A673 (cell line): ENCODE measurements around the gene GZMH.

ENCODE experiments used
- EZH2 ChIP-seq: fragments of 200-600 bp; sonication (generic); IDR thresholded peaks from 2 replicates; pipeline ENCODE4 v1.6.1; 2017; ENCODE audit warnings: borderline replicate concordance, low read depth, mild to moderate bottlenecking, mixed read lengths, antibody characterized with exemption, low read length; ENCODE audit not compliant: poor library complexity, severe bottlenecking
- TF ChIP-seq, protein P1 (sequence below): fragments of 300-800, 200-600 bp; sonication (generic); conservative IDR thresholded peaks from 2 replicates; pipeline ENCODE4 v1.5.1; 2017; ENCODE audit warnings: low read depth, mild to moderate bottlenecking, antibody characterized with exemption, low read length, moderate library complexity, mixed read lengths

DNA sequence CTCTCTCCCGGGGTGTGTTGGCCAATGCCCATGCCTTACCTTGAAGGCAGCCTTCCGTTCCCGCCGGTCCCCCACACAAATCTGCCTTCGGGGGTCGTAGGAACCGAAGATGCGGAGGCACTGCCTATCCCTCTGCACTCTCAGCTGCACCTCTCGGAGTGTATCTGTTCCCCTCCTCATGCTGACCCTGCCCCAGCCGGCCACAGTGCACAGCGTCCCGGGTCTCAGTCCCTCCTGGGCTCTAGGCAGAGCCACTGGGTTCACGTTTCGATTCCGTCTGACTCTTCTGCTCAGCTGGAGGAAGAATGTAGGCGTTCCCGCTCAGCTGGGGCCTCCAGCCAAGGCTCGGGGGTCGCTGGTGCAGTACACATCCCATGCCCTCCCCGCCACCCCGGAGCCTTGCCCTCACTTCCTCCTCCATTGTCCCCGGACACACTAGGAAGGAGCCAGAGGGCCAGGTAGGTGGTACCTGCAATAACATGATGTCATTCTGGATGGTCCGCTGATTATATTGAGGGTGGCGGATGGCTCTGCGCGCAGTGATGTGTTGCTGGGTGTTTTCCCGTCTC is 35.2 kb downstream of the GZMH start:
- TF ChIP-seq EZH2: no peak
- TF ChIP-seq, protein P1, sequence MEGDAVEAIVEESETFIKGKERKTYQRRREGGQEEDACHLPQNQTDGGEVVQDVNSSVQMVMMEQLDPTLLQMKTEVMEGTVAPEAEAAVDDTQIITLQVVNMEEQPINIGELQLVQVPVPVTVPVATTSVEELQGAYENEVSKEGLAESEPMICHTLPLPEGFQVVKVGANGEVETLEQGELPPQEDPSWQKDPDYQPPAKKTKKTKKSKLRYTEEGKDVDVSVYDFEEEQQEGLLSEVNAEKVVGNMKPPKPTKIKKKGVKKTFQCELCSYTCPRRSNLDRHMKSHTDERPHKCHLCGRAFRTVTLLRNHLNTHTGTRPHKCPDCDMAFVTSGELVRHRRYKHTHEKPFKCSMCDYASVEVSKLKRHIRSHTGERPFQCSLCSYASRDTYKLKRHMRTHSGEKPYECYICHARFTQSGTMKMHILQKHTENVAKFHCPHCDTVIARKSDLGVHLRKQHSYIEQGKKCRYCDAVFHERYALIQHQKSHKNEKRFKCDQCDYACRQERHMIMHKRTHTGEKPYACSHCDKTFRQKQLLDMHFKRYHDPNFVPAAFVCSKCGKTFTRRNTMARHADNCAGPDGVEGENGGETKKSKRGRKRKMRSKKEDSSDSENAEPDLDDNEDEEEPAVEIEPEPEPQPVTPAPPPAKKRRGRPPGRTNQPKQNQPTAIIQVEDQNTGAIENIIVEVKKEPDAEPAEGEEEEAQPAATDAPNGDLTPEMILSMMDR: no peak
